ENCODE results near the gene AFAP1L1.

The AFAP1L1 gene

GRCh38 chr5:149288436-149288835, 16.8 kb downstream of the AFAP1L1 start:
- no peak for DNase-seq

GRCh38 chr5:149289301-149289700, 17.6 kb downstream of the AFAP1L1 start:
- no peak for DNase-seq

GRCh38 chr5:149294872-149295829, 23.5 kb downstream of the AFAP1L1 start:
- no peak for DNase-seq

GRCh38 chr5:149297340-149298025, 25.8 kb downstream of the AFAP1L1 start:
- no peak for DNase-seq

GRCh38 chr5:149298163-149298562, 26.5 kb downstream of the AFAP1L1 start:
- DNase-seq: no peak

- no peak for DNase-seq
Measured at GRCh38 chr5:149298842-149299404, 27.3 kb downstream of the AFAP1L1 start.

GRCh38 chr5:149299451-149300054, 27.9 kb downstream of the AFAP1L1 start:
- no peak for DNase-seq

GRCh38 chr5:149300441-149300840, 28.8 kb downstream of the AFAP1L1 start:
- no peak for DNase-seq

- DNase-seq: no peak
Measured at GRCh38 chr5:149301049-149301743, 29.5 kb downstream of the AFAP1L1 start.

- no peak for DNase-seq
Measured at GRCh38 chr5:149301744-149302380, 30.2 kb downstream of the AFAP1L1 start.

GRCh38 chr5:149302641-149303040, 31.0 kb downstream of the AFAP1L1 start:
- DNase-seq: no peak

- DNase-seq: no peak
Measured at GRCh38 chr5:149303210-149303609, 31.6 kb downstream of the AFAP1L1 start.

GRCh38 chr5:149304195-149305078, 32.8 kb downstream of the AFAP1L1 start:
- DNase-seq: no peak

GRCh38 chr5:149309354-149309753, 37.7 kb downstream of the AFAP1L1 start:
- DNase-seq: no peak

GRCh38 chr5:149310488-149310887, 38.8 kb downstream of the AFAP1L1 start:
- no peak for DNase-seq

- no peak for DNase-seq
Measured at GRCh38 chr5:149310947-149311658, 39.4 kb downstream of the AFAP1L1 start.

- no peak for DNase-seq
Measured at GRCh38 chr5:149313151-149313841, 41.6 kb downstream of the AFAP1L1 start.

GRCh38 chr5:149314571-149315111, 43.0 kb downstream of the AFAP1L1 start:
- no peak for DNase-seq

- no peak for DNase-seq
Measured at GRCh38 chr5:149315753-149316152, 44.1 kb downstream of the AFAP1L1 start.

Measured in GOT3 (cell line).